HG02870 (cell line): ENCODE data around the gene UPF2.
"Not testable (repeated sequence)": the region's sequence is repeated elsewhere in the genome, so short reads cannot be mapped to it uniquely, and the experiment has no call there.

Experiments
- ATAC-seq: cut with Tn5 transposase; IDR thresholded peaks from one replicate; pipeline ENCODE4 v1.9.1; 2021; ENCODE audit warnings: mild to moderate bottlenecking, moderate library complexity; ENCODE audit not compliant: unreplicated experiment

Gene UPF2

DNA sequence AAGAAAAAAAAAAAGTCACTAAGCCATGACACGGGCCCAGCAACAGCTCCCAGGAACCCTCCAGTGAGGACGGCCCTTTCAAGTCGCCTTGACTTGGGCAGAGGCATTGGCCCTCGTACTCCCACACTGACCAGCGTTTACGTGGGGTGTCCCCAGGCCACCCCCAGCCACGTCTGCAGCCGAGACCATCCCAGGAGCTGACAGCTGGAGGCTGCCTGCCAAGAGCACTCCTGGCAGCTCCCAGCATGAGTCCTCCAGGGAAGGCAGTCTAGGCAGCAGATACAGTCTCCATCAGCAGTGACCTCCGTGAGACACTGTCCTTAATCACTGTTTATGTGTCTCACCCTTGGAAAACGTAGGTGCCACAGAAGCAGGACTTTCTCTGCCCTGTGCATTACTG, 133.0 kb downstream of the UPF2 start:
- no peak for ATAC-seq

DNA sequence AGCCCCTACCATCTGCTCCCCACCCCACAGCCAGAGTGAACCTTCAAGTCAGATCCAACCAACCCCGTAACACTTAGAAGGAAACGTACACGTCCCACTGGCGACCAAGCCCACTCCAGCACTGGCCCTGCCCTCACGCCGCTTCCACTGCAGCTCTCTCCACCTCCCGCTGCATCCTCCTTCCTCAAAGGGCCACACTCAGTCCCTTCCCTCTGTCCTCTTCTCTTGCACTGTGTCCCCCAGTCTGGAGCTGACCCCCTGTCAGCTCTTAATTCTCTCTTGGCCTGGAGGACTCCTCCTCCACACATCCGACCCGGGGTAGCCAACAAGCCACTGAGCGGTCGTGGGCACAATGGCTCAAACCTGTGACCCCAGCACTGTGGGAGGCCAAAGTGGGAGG, 133.6 kb downstream of the UPF2 start:
- ATAC-seq, result no peak

DNA sequence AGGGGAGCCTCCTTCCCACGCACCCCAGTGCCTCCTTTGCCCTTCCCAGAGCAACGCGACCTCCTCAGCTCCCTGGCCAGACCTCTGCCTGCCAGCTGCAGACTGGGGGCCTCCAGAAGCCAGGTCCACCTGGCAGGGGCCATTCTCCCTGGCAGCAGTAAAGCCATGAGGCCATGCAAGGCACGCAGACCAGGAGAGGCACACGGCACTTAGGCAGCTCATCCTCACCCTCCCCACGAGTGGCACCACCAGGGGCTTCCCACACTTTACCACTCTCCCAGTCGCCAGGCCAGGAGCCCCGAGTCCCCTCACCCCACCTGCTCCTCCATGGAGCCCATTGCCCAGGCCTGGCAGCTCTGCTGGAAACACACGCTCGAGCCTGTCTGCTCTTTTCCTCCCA, 134.1 kb downstream of the UPF2 start:
- no peak for ATAC-seq

DNA sequence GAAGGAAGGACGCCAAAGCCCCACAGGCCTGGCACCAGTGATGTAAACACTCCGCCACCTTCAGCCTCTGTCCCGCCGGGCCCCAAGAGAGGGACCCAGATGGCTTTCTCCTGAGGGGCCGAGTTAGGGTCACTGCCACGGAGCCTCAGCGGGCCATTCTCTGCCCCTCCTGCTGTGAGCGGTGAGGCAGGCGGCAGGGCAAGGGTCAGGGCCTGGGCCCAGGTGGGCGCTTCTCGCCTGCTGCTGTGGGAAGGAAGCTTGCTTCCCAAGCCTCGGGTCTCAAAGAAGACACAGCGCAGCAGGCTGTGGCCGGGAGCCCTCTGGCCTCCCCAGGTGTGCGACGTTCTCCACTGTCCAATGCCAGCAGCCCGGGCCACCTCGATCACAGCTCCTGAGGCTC, 134.7 kb downstream of the UPF2 start:
- ATAC-seq, result no peak

DNA sequence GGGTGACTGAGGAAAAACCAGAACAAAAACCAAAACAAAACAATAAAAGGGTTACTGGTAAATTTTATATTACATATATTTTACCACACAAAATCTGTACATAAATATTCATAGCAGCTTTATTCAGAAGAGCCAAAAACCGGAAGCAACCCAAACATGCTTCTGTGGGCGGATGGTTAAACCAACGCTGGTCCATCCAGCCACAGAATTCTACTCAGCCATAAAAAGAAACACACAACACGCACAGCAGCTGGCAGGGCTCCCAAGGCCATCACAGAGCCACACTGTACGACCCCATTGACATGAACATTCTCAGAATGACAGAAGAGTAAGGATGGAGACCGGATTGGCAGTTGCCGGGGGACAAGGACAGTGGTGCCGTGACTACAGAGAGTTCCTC, 135.9 kb downstream of the UPF2 start:
- ATAC-seq, result no peak

DNA sequence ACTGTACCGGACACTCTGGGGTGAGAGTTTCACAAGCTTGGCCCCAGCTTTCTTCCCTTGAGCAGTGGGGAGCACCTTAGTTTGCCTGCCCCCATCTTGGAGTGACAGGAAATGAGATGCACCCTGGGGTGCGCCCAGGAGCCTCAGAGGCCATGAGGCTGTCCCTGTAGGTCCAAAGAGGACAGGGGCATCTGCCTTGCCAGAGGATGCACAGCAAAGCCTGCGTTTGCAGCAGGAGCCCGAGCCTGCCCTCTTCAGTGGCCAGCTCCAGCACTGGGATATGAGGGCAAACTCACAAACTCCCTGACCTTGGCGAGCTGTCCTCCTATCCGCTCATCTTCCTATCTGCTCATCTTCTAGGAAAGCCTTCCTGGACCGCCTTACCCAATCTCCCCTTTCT, 140.0 kb downstream of the UPF2 start:
- ATAC-seq, result no peak

DNA sequence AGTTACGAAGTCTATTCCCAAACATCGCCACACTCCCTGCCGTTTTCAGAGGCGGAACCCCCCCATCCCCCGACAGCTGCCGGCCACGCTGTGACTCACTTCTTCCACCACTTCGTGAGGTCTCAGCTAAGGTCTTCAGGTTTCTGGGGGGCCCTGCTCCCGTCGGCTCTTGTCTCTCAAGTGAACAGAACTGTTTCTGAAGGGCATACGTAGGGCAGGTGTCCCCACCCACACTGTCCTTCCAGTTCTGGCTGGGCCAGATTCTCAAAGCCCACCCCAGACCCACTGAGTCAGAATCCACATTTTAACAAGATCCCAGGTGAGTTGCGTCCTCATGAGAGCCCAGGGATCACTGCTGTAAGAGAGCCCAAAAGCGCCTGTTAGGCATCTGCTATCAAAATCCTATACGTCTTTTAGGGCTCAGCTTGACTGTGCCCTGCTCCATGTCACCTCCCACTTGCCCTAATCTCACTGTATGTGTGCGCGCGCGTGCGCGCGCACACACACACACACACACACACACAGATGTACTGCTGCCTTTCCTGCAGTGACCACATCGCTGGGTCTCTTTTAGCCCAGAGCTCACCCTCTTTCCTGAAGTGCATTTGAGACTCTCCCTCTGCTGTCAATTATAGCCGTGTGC, 140.7 kb downstream of the UPF2 start:
- ATAC-seq, result no peak

DNA sequence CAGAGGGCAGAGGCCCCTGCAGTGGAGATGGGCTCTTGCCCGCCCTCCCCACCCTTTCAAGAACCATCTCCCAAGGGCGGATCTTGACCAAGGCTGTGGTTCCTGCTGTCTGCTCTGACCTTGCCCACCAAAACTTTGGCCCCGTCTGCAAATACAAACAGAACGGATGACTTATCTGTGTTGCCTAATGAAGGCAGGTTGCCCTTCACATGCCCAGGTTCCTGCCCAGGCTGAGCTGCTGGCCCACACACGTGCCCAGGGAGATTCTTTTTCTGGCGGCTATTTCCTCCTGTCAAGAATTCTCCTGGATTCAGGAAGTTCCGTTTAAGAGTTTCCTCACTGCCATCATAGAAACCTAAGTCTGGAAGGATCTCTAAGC, 141.2 kb downstream of the UPF2 start:
- no peak for ATAC-seq

DNA sequence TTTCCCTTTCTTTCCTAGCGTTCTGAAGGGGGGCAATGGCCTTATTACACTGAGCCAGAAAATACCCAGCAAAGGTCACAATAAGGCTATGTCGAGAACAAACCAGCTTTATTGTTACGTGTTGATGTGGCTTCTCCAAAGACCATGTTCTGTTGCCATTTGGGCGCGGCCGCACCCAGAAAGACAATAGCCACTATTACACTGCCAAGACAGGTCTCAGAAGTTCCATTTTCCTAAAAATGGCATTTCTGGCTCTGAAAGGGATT, 141.6 kb downstream of the UPF2 start:
- no peak for ATAC-seq

DNA sequence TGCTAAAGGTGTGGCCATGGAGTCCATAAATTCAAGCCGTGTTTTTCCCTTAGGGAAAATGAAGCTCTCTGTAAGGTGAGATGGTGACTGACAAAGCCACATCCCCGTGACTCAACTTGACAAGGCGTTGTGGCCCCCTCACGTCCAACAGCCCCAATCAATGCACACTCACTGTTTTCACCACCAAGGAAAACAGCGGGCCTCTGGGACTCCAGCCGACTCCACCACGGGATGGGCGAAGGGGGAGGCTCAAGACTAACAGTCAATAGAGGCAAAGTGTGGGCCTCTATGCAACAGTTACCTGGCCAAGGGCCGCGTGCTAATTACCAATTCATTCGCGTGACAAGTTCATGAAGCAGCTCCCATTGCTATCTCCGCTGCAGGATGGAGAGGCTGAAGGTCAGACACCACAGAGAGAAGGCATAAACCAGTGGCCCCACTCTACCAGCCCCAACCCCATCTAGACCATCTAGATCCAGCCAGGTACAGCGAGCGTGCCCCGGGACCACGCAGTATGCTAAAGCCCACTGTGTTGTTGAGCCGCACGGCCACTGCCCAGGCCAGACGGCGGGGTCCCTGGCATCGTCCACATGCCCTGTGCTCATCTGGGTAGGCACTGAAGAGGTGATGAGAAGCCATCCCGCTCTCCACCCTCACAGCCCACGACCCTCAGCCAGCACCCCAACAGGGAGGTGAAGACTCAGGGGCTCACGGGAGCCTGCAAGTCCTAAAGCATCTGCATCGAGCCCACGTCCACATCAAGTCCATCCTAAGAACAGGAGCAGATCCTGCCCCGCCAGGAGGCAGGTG, 143.3 kb downstream of the UPF2 start:
- ATAC-seq, result no peak

DNA sequence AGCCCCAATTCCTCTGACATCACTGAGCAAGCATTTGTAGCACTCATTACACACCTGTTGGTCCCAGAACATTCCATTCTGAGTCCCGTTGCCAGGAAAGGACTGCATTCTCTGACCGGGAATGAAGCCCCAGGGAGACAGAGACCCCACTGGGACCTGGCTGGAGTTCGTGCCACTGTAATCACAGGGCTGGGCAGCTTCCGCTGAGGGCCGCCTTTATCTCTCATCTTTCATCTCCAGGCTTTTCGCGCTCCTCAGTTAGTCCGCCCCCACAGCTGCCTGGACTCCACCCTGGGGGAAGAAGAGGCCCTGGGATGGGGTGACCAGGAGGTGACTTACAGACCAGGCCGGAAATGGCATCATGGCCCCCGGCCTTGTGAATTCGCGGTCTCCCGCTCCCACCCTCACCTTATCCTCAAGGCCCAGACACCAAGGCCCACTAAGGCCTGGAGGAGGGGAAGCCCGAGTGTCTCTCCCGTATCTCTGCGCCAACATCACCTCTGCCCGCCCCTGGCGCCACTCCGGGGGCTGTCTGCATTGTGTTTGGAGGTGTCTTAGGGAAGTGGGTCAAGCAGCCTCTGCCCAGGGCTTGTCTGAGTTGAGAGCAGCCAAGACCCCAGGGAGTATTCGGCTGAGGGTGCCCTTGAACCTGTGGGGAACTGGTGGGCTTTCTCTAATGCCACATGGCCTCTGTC, 144.1 kb downstream of the UPF2 start:
- ATAC-seq, result no peak

DNA sequence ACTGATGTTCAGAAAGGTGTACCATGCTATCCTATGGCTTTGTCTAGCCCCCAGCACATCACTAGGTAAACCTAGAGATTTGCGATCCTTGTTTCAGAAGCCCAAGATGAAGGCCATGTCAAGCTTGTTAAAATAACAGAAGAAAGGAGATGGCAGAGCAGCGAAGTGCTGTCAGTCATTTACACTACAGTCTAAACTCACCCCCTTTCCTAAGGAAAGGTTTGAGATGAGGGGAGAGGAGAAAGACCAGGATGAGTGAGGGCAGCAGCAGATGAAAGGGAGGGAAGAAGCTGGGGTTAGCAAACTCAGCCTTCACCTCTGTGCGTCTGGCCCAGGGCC, 144.6 kb downstream of the UPF2 start:
- ATAC-seq, result no peak

DNA sequence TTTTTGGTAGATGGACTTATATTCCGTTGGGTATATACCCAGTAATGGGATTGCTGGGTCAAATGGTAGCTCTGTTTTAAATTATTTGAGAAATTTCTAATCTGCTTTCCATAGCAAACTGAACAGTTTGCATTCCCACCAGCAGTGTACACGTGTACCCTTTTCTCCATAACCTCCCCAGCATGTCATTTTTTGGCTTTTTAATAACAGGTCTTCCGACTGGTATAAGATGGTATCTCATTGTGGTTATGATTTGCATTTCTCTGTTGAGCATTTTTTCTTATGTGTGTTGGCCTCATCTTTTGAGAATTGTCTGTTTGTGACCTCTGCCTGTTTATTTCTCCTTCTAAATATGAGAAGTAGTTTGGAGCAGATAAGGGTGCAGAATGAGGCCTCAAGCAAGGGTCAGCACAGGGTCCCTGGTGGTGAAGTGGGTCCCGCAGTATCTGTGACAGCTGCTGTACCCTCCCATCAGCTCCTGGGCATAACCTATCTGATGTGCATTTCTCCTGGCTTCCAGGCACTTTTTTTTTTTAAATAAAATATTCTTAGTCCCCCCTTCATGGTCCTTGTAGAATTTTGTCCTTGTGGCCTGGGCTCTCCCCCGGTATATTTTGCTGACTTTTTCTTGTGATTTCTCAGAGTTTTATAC, 145.9 kb downstream of the UPF2 start:
- ATAC-seq, result no peak

DNA sequence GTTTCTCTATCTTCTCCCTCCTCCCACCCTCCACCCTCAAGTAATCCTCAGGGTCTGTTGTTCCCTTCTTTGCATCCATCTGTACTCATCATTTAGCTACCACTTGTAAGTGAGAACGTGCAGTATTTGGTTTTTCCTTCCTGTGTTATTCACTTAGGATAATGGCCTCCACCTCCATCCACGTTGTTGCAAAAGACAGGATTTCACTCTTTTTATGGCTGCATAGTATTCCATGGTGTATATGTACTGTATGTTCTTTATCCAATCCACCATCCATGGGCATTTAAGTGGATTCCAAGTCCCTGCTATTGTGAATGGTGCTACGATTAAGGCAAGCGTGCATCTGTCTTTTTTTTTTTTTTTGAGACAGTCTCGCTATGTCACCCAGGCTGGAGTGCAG, 147.0 kb downstream of the UPF2 start:
- ATAC-seq, result no peak

DNA sequence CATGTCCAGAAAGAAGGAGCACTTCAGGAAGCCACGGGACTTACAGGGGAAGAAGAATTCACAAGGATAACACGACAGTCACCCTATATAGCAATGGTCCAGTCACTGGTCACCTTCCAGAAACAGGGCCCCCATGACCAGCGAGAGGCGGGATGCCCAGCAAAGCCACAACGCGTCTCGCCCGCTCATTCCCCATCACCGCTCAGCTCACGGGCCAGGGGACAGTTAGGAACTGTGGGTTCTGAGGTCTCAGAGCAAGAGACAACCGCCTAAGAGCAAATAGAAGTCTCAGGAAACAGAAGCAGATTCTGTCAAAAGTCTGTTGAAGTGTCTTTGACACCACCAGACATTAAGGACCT, 147.5 kb downstream of the UPF2 start:
- ATAC-seq, result no peak

DNA sequence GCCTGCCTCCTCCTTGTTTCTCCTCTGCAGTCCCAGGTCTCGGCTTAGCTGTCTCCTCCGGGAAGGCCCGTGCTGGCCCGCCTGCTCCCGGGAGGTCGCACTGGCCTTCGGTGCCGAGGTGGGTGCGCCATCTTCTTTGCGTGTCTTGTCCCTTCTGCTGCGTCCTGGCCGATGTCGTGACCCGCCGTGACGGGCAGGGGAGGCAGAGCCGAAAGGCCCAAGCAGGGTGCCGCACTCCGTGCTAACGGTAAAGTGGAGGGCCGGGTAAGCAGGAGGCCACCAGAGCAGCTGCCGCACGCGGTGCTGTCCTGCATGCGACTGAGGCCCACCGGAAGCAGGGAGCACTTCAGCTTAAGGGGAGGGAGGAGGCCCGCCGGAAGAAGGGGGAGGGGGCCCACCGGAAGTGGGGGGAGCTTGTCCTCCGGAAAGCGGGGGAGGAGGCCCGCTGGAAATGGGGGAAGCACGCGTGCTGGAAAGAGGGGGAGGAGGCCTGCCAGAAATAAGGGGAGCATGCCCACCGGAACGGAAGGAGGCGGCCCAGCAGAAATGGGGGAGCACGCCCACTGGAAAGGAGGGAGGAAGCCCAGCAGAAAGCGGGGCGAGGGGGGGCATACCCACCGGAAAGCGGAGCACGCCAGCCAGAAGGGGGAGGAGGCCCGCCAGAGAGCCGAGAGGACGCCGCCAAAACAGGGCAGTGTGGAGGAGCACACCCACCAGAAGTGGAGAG, 148.1 kb downstream of the UPF2 start:
- ATAC-seq, result no peak

DNA sequence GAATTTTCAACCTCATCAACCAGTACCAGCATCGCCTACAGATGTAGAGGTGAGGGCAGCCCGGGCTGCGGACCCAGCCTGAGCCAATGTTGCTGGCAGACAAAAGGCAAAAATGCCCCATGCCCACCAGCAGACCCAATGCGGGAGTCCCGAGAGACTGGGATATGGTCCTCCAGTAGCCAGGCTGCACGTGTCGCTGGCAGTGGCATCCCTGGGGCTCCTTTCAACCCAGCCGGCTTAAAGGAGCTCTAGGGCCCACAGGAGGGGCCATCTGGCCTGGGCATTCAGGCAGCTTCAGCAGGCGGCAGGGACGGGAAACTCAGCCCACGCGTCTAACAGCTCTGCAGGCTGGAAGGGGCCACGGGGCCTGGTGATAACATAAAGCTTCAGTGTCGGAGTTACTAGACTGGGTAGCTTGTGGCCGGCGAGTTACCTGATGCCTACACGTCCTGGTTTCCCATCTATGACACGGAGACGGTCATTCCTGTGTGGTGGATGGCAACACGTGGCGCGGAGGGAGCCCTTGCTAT, 148.8 kb downstream of the UPF2 start:
- ATAC-seq, result no peak

DNA sequence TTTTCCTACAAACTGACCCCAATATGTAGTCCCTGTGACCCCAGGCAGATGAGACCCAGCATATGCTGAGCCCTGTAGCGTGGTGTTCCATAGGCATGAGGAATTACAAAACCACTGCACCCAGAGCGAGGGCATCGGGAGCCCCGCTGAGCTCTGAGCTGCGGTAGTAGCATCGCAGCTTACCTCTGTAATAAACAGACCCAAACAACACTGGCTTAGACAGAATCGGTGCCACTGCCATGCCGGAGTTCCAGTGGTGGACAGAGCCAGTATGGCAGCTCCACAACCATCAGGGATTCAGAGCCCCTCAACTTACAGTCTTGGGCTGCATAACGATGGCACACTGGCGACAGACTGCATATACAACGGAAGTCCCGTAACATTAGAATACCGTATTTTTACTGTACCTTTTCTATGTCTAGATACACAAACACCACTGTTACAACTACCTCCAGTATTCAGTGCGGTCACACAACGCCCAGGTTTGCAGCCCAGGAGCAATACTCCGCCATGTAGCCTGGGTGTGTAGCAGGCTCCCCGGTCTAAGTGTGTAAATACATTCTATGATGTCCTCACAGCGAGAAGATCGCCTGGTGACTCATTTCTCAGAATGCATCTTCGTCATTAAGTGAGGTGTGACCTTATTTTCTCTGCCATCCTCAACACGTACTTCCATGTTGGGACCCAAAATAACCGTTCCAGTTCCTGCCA, 150.7 kb downstream of the UPF2 start:
- no peak for ATAC-seq

DNA sequence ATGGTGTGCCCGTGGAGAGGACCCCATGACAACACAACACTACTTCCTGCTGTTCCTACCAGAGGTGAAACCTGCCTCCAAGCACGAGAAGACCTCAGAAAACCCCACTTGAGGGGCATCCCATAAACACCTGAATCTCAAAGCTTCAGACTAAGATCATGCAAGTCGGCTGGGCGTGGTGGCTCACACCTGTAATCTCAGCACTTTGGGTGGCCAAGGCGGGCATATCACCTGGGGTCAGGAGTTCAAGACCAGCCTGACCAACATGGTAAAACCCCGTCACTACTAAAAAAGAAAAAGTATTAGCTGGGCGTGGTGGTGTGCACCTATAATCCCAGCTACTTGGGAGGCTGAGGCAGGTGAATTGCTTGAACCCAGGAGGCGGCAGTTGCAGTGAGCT, 153.3 kb downstream of the UPF2 start:
- ATAC-seq, result not testable (repeated sequence)

DNA sequence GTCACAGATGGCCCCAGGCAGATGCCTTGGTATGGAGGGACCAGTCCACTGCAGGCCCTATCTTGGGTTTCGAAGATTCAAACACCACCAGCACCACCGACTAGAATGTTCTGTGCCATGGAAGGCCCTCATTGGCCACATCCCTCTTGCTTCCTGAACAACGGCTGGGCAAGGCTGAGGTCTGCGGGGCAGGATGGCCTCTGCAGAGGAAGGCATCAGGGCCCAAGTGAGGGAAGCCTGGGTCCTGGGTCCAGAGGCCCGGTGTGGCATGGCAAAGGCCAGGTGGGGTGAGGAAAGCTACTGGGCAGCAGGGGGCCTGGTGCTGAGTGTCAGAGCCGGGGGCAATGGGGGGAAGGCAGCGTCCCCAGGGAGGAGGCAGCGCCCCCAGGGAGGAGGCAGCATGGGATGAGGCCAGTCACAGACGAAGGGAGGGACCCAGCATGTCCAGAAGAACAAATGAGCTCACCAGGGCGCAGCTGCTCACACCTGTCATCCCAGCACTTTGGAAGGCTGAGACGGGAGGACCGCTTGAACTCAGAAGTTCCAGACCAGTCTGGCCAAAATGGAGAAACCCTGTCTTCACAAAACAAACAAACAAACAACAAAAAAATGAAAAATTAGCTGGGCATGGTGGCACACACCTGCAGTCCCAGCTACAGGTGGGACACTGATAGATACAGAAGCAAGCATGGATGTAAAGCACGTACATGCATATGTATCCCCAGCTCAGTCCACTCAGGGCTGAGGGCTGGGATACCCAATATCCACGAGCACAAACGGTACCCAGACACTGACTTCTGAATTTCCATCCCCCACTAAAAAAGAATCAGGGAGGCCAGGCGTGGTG, 155.0 kb downstream of the UPF2 start:
- no peak for ATAC-seq
